IPS-18a (cell line): ENCODE measurements around the gene DTNBP1.

Experiments
- H3K27ac ChIP-seq: one replicate; pipeline ENCODE4 v1.5.1; 2013; ENCODE audit warnings: low read length
- H3K27me3 ChIP-seq: one replicate; pipeline ENCODE4 v1.6.1; 2013; ENCODE audit warnings: mild to moderate bottlenecking, low read length; ENCODE audit not compliant: control insufficient read depth, insufficient read depth
- H3K36me3 ChIP-seq: one replicate; pipeline ENCODE4 v1.6.1; 2013; ENCODE audit warnings: low read depth, low read length; ENCODE audit not compliant: control insufficient read depth
- H3K4me1 ChIP-seq: one replicate; pipeline ENCODE4 v1.6.1; 2013; ENCODE audit warnings: low read depth, low read length; ENCODE audit not compliant: control insufficient read depth
- H3K4me3 ChIP-seq: one replicate; pipeline ENCODE4 v1.5.1; 2013; ENCODE audit warnings: low read length
- H3K9ac ChIP-seq: one replicate; pipeline ENCODE4 v1.6.1; 2013; ENCODE audit warnings: mild to moderate bottlenecking, low read length, moderate library complexity
- H3K9me3 ChIP-seq: one replicate; pipeline ENCODE4 v1.6.1; 2013; ENCODE audit warnings: low read depth, low read length; ENCODE audit not compliant: control insufficient read depth

DTNBP1 gene

DNA sequence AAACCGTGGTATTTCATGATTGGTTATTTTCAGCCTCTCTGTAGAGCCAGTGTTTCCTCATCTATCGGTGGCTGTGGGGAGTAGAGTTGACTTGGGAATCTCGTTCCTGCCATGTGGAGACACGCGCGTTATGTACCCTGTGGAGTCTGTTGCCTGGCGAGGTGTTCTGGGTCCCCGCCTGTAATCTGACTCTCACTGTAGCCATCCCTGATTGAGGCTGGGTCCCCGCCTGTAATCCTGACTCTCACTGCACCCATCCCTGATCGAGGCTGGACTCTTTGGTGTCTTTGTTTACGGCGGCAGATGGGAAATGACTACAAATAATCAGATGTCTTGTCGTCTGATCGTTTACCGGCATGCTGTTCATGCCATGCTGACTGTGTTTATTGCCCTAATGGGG lies 153.9 kb downstream of the DTNBP1 start:
- no peaks in the 10 kb centered on the region for H3K27me3 ChIP-seq
- H3K36me3 ChIP-seq, result peaks cover 96% of the 10 kb centered on the region
- no peak overlapping the region for H3K27ac ChIP-seq
- no peaks in the 10 kb centered on the region for H3K9me3 ChIP-seq
- H3K9ac ChIP-seq, result no peak overlapping the region
- H3K4me1 ChIP-seq, result peaks cover 4% of the 10 kb centered on the region
- no peak overlapping the region for H3K4me3 ChIP-seq

GRCh38 chr6:15508441-15508871 lies 154.4 kb downstream of the DTNBP1 start:
- H3K4me3 ChIP-seq, result no peak overlapping the region
- no peaks in the 10 kb centered on the region for H3K9me3 ChIP-seq
- H3K9ac ChIP-seq, result no peak overlapping the region
- H3K36me3 ChIP-seq, result peaks cover 94% of the 10 kb centered on the region
- H3K27ac ChIP-seq, result no peak overlapping the region
- peaks cover 4% of the 10 kb centered on the region for H3K4me1 ChIP-seq
- H3K27me3 ChIP-seq, result no peaks in the 10 kb centered on the region

DNA sequence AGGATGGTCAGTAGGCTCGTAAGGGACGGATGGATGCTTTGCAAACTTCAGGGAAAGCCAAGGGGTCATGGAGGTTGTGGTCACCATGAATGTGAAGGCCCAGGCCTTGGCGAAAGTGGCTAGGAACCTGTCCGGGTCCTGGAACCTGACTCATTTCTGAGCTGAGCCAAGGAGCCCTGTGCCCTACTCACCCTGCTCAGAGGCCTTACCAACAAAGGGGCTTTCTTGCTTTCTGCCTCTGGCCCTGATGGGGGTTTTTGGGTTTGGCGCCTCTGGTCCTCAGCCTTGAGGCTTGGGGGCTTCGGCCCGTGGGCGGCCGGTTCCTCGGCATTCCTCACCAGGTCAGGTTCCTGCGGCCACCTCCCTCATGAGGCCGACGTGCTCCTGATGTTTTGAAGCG lies 155.1 kb downstream of the DTNBP1 start:
- Histone ChIP-seq H3K36me3 (peaks cover 94% of the 10 kb centered on the region), H3K27ac (no peak overlapping the region)

GRCh38 chr6:15507221-15507620 lies 155.6 kb downstream of the DTNBP1 start:
- H3K9me3 ChIP-seq, result no peaks in the 10 kb centered on the region
- H3K4me1 ChIP-seq, result peaks cover 4% of the 10 kb centered on the region
- peaks cover 94% of the 10 kb centered on the region for H3K36me3 ChIP-seq
- H3K27me3 ChIP-seq, result no peaks in the 10 kb centered on the region
- H3K4me3 ChIP-seq, result no peak overlapping the region
- no peak overlapping the region for H3K27ac ChIP-seq
- no peak overlapping the region for H3K9ac ChIP-seq

More for the DNA sequence above, 155.1 kb downstream of the DTNBP1 start:
- Histone ChIP-seq H3K4me1 (peaks cover 4% of the 10 kb centered on the region), H3K27me3 (no peaks in the 10 kb centered on the region), H3K4me3 (no peak overlapping the region), H3K9ac (no peak overlapping the region), H3K9me3 (no peaks in the 10 kb centered on the region)

DNA sequence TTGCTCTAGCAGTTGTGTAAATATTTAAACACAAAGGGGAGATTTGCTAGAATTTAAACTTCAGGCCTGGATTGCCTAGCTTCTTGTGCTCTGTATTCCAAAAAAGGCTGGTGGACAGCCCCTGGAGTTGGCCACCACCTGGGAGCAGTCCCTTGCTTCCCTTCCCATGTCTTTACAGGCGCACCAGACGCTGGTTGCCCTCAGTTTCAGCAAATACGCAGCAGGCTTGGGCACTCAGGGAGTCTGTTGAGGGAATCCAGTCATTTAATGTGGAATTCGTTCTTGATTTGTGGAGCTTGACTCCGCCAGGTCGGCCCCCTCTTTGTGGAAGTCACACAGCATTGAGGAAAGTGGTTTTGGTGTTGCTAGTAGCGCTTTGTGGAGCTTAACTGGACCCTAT lies 156.8 kb downstream of the DTNBP1 start:
- no peaks in the 10 kb centered on the region for H3K27me3 ChIP-seq
- no peak overlapping the region for H3K4me3 ChIP-seq
- peaks cover 94% of the 10 kb centered on the region for H3K36me3 ChIP-seq
- H3K27ac ChIP-seq, result no peak overlapping the region
- H3K4me1 ChIP-seq, result peaks cover 4% of the 10 kb centered on the region
- no peak overlapping the region for H3K9ac ChIP-seq
- no peaks in the 10 kb centered on the region for H3K9me3 ChIP-seq

GRCh38 chr6:15505463-15505918 lies 157.3 kb downstream of the DTNBP1 start:
- Histone ChIP-seq H3K27me3 (no peaks in the 10 kb centered on the region), H3K4me1 (peaks cover 4% of the 10 kb centered on the region), H3K9ac (no peak overlapping the region), H3K36me3 (peaks cover 94% of the 10 kb centered on the region), H3K9me3 (no peaks in the 10 kb centered on the region), H3K4me3 (no peak overlapping the region), H3K27ac (no peak overlapping the region)

DNA sequence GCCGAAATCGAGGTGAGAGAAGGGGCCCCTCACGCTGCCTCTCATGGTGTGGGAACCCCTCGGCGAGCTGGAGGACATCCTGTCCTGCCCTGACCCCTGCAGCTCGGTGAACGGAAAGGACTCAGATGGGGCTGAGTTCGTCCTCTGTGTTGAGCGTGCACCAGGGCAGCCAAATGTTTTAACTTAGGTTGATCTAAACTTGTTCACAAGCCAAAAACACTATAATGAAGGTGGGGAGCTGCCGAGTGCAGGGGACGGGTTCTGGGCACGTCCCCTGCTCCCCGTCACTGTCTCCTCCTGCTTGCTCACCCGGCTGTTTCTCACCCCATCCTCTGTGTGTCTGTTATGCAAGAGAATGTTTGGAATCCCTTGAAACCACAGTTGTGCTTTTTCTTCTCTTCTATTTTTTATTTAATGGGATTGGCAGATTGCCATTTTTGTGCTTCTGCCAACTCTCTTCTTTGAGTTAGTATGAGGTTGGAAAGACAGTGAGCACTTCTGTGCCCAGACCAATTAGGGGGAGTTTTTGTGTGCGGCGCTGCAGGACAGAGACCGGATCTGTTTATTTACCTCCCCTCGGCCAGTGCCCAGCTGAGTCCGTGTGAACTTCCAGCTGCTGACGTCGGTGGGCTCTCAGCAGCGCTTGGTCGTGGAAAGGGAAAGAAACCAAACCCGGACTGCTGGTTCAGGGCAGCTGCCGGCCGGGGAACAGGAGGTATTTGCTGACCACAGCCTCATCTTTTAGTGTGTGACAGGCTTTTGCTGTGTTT lies 158.1 kb downstream of the DTNBP1 start:
- H3K27ac ChIP-seq, result no peak overlapping the region

GRCh38 chr6:15504040-15504495 lies 158.8 kb downstream of the DTNBP1 start:
- Histone ChIP-seq H3K4me1 (peaks cover 4% of the 10 kb centered on the region), H3K9ac (no peak overlapping the region), H3K9me3 (no peaks in the 10 kb centered on the region), H3K36me3 (peaks cover 93% of the 10 kb centered on the region), H3K27me3 (no peaks in the 10 kb centered on the region), H3K4me3 (no peak overlapping the region), H3K27ac (no peak overlapping the region)

More for the DNA sequence above, 158.1 kb downstream of the DTNBP1 start:
- Histone ChIP-seq H3K4me3 (no peak overlapping the region), H3K36me3 (peaks cover 94% of the 10 kb centered on the region), H3K4me1 (peaks cover 4% of the 10 kb centered on the region), H3K9ac (no peak overlapping the region), H3K9me3 (no peaks in the 10 kb centered on the region), H3K27me3 (no peaks in the 10 kb centered on the region)

DNA sequence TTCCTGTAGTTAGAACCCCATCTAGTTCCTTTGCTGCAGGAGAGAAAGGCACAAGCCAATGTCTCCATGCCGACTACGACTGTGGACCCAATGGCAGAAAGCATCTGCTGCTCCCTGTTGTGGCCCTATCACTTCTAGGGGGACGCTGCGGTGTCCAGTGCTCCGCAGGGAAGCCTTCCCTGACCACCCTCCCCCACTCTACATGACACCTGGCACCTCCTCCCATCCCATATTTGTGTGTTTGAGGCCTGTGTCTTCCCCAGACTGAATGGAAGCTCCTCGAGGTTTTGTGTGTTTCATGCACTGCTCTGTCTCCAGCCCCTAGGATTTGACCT lies 159.5 kb downstream of the DTNBP1 start:
- Histone ChIP-seq H3K9ac (no peak overlapping the region), H3K27me3 (no peaks in the 10 kb centered on the region), H3K4me1 (peaks cover 4% of the 10 kb centered on the region), H3K27ac (no peak overlapping the region), H3K9me3 (no peaks in the 10 kb centered on the region), H3K4me3 (no peak overlapping the region), H3K36me3 (peaks cover 90% of the 10 kb centered on the region)

DNA sequence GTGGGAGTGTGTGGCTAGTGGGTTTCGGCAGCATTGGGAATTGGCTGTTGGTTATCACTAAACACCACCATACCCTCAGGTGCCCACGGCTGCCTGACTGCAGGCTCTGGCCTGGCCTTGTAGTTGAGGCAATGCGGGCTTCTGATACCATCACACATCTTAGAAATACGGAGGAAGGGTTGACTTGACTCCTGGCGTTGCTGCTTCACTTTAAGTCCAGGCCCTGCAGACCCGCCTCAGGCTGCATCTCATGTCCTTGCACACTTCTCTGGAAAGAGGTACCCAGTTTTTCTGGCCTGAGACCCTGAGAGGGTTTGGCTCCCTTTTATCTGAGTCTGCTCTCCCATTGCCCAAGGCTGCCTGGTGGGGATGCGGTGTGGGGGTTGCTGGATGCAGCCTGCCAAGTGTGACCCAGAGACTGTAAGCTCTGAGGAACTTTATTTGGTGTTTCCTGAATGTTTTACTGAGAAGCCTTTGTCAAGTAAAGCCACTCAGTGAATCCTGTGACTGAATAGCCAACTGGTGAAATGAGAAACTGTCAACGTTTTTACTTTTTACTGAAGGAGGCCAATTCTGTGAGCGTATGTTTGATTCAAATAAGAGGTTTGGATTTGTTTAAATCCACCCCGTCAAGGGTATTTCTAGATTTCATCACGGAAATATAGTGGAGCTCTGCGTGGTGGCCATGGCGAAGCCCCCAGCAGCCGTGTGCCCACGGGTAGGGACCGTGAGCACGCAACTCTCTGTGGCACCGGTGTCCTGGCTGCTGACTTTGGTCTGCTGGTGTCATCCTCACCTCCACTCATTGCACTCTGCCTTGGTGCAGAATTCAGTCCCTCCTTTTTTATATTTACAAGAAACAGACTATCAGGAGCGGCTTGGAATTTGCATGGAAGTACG lies 160.1 kb downstream of the DTNBP1 start:
- Histone ChIP-seq H3K27ac (no peak overlapping the region), H3K36me3 (peaks cover 90% of the 10 kb centered on the region), H3K27me3 (no peaks in the 10 kb centered on the region), H3K4me3 (no peak overlapping the region), H3K9ac (no peak overlapping the region), H3K4me1 (no peaks in the 10 kb centered on the region), H3K9me3 (no peaks in the 10 kb centered on the region)

DNA sequence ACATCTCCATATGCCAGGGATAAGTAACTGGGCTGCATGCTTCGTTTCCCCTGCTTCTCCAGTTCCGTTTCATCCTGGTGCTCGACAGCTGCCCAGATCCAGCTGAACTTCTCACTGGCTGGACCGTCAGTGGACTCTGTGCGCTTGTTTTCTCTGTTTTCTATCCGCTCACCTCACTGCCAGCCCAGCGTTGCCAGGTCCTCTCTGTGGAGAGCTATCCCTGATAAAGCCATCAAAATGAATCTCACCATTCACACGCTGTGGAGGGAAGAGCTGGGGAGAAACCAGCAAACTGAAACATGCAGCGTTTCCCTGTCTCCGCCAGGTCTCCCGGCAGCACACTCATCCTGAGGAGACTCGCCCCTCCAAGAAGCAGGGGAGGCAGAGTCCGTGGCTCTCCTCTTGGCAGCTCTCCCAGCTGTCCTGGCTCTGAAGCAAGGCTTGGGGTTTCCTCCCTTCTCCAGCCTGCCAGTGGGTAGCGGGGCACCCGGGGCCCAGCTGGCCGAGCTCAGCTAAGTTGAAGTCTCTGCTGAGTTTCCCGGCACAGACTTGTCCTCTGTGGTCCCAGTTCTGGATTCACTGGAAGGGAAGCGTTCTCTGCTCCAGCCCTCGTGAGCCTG lies 160.9 kb downstream of the DTNBP1 start:
- Histone ChIP-seq H3K9ac (no peak overlapping the region), H3K27me3 (no peaks in the 10 kb centered on the region), H3K4me3 (no peak overlapping the region), H3K9me3 (no peaks in the 10 kb centered on the region), H3K36me3 (peaks cover 85% of the 10 kb centered on the region), H3K4me1 (no peaks in the 10 kb centered on the region), H3K27ac (no peak overlapping the region)
